HK-2 (cell line): ENCODE results near the gene VWA7.
A peak's percentile ranks its signal among the peaks of the same experiment; 100 is the strongest.

Experiments used
- DNase-seq: peaks from one replicate; pipeline ENCODE4 v3.0.0-alpha.2; 2018; ENCODE audit not compliant: unreplicated experiment

The VWA7 gene

DNA sequence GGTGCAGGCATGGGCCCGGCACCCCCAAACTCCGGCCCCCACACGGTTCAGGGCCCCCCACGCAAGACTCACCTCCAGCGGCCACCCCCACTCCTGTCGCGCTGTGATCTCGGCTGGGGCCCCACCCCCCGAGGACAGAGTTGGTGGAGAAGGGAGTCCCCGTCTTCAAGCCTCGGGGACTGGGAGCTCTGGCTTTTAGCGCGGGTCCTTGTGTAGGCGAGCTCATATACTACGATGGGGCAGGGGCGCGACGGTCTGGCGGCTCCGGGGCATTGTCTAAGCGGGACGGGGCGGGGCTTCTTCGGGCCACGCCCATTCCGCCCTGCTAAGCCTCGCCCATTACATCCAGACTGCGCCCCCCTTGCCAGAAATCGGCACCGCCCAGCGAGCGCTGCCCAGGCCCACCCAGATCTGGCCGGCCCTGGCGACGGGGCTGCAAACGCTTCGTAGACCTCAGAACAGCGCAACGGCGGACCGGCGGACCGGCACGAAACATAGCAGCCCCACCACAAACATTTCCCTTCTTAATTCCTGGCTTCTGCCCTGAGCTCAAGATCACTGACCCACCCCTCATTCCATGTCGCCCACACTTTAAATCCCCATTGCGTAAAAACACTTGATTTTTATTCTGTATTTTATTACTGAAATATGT lies 47.0 kb downstream of the VWA7 start:
- DNase-seq: peak; percentile 79

DNA sequence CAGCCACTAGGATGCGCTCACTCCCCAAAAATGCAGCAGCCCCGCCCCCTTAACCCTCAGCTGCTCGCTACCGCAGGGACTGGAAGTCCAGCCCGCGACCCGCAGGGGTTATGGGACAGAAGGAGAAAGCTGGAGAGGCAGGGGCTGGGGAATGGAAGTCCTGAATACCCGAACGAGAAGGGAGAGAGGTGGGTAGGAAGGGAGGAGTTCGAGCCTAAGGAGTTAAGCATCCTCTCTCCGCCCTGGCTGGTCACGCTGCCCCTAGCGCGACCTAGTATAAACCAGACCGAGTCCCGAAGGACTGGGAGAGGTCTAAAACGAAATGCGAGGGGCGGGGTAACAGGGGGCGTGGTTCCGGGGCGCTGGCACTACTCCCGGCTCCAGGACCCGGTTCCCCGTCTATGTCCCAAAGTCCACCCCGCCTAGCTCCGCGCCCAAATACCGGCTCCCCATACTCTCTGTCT lies 47.6 kb downstream of the VWA7 start:
- DNase-seq: peak; percentile 87

DNA sequence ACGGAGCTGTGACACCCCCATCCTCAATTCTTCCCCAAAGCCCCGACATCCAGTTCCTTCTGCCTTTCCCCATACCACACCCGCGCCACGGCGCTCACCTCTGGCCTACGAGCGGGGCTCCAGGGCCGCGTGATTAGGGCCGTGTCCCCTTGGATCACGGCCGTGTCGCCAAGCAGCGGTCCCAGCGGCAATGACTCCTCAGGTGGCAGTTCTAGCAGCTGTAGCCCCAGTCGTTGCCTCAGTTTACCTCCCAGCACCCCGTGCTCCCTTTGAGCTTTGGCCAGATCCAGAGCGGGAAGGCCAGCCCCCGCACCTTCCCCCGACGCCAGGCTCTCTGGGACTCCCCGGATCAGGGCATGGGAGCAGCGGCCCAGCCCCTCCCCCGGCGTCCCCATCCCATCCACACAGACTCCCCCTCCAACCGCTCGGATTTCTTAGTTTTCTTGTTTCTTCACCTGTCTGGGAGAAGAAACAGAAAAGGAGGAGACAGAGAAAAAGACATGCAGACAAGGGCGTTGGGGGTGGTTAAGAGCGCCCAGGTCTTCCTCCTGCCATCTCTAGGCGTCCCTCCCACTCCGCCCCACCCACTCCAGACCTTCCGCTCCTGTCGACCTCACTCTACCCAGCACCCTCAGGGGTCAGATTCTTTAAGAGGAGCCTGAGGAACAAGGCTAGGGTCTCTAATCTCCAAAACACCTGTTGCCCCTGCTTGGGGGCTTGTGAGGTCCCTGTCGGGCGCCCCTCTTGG lies 48.2 kb downstream of the VWA7 start, which contains the start of gene DDAH2:
TSS of gene DDAH2 (minus strand) at position 533 of the 748 bp plus-strand sequence. CDS start at position 395, 138 bp downstream.
- DNase-seq: no peak

DNA sequence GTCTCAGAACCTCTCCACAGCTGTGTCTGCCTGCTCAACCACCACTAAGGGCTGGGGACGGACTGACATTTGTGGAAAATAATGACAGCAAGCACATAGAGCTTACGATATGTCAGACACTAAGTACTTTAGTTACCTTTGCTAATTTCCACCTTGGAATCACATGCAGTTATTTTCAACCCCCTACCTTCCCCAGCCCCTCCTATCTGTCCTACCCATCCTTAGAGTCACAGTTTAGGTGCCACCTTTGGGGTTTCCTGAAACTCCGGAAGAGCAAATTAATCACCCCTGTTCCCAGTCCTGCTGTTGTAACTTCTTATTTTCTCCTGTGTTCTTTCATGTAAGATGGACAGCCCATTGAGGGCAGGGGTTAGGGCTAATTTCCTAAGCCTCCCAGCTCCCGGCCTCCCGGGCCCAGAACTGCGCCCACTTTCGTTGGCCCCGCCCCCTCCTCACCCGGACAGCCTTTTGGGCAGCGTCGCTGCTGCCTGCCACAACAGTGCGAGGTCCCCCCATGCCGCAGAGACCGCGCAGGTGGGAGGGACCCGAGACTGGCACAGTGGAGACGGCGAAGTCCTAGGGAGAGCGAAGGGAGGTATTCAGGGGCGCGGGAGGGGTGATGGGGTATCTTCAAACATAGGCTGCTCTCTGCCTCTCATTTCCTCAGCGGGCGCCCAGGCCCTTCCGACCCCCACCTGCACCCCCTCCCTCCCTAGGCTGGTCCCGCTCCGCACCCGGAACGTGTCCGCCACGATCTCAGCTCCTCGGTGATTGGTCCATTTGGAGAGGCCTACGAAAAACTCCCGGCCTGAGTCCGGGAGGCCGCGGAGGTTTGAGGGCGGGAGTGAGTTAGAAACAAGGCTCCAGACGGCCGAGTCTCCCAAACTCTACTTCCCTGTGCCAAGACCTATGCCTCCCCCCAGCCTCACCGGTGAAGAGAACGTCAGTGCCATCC lies 49.1 kb downstream of the VWA7 start:
- DNase-seq: no peak

DNA sequence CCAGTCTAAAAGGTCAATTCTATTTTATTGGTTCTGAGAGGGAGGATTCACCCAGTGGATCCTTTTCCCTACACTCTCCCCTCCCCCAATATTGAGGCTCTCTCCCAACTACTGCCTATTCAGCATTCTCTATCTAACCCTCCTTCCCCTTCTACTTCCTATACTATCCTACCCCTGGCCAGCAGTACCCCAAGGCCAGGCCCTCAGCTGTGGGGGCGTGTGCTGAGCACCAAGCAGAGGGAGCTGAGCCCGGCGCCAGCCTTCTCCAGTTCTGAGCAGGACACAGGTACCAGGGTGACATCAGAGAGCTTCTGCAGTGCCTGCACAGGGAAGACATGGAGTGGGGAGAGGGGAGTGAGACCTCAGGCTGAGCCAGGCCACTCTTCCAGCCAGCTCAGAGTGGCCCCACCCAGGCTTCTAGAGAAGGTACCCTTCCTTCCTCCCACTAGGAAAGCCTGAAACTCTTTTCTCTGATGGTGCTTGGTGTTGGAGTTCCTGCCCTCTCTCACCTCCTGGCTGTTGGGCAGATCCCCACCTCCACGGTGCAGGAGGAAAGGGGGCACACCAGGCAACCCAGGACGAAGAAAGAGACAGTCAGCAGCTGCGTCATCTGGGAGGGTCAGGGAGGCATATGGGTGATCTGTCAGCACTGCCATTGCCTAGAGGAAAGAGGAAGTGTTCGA lies 50.0 kb downstream of the VWA7 start:
- DNase-seq: no peak

DNA sequence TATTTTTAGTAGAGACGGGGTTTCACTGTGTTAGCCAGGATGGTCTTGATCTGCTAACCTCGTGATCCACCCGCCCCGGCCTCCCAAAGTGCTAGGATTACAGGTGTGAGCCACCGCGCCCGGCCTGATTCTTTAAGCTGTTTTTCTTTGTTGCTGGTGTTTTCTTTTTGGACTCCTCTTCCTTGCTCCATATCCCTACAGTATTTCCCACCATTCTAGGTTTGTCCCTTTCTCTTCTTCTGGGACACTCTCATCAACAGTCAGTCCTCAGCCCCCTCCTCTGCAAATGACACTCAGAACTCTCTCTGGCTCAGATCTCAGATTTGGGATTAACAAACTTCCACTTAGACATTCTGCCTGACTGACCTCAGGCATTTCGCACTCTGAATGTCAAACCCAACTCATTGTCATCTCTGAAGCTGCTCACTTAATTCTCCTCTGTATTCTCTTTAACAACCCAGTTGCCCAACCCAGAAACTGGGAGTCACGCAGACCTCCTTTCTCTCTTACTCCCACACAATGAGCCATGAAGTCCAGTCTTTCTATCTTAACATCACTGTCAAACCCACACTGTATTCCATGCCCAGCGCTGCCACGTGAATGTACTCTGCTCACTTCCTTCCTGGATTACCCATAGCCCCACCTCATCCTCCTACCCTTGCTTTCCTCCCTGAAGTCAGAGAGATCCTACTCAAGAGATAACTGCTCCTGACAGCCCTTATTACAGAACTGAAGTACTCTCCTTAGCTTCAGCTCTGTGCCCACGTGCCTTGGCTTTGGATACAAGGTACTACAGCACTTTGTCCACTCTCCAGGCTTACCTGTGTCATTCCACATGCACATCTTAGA lies 51.4 kb downstream of the VWA7 start:
- no peak for DNase-seq

DNA sequence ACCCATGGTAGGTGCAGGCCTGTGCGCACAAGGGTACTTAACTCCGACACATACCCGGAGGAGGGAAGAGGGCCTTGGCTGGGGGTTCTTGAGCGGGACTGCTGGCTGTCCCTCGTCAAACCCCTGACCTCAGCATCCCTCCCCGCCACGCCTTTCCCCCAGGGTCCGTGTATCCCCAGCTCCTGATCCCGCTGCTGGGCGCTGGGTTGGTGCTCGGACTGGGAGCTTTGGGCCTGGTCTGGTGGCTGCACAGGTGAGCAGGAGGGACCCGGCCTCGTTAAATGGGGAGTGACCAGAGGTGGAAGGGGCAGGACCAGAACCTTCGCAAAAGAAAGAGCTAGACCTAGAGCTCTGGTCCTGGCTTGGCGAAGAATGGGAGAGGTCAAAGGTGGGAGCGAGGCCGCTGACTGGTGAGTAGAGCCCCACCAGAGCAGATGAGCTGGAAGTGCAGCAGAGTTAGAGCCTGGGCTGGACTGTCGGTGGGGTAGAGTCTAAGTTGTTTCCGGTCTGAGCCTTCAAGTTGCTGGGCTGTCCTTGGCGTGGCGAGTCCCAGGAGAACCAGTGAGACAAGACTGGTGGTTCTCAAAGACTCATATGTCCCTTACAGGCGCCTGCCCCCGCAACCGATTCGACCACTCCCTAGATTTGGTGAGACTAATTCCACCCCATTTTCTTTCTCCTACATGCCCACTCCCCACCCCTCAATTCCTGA lies 53.0 kb downstream of the VWA7 start:
- DNase-seq: no peak

DNA sequence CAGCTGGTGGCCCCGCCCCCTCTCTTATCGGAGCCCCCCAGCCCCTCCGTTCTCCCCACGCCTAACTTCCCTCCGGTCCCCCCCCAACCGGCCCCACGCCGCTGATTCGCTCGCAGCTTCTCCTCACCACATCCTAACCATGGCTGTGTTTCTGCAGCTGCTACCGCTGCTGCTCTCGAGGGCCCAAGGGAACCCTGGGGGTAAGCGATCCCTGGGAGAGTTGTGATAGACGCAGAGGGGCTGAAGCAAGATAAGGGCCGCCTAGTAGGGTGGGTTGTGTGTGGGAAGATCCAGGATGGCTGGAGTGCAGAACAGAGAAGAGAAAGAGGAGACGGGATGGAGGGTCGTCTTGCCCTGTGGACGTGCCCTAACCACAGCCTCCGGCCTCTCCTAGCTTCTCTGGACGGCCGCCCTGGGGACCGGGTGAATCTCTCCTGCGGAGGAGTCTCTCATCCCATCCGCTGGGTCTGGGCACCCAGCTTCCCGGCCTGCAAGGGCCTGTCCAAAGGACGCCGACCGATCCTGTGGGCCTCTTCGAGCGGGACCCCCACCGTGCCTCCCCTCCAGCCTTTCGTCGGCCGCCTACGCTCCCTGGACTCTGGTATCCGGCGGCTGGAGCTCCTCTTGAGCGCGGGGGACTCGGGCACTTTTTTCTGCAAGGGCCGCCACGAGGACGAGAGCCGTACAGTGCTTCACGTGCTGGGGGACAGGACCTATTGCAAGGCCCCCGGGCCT lies 53.7 kb downstream of the VWA7 start, which contains the start of gene MPIG6B:
TSS of gene MPIG6B (plus strand) at position 129 of the 735 bp plus-strand sequence. CDS start at position 140, 11 bp downstream.
- DNase-seq: no peak

DNA sequence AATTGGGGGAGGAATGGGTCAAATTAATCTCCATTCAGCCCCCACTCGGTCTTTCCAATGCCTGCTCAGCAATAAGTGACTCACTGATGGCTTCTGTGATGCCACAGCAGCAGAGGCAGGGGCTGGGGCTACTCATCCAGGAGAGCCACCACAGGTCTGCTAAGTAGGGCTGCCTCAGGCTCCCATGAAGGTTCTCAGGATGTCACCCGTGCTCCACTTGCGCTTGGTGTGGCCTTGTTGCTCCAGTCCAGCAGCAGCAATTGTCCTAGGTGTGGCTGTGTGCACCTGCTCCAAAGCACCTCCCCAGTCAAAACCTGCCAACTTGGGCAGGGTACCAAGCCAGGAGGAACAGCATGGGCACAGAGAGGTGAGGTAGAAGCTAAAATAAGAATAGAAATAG lies 55.0 kb downstream of the VWA7 start:
- DNase-seq: no peak

DNA sequence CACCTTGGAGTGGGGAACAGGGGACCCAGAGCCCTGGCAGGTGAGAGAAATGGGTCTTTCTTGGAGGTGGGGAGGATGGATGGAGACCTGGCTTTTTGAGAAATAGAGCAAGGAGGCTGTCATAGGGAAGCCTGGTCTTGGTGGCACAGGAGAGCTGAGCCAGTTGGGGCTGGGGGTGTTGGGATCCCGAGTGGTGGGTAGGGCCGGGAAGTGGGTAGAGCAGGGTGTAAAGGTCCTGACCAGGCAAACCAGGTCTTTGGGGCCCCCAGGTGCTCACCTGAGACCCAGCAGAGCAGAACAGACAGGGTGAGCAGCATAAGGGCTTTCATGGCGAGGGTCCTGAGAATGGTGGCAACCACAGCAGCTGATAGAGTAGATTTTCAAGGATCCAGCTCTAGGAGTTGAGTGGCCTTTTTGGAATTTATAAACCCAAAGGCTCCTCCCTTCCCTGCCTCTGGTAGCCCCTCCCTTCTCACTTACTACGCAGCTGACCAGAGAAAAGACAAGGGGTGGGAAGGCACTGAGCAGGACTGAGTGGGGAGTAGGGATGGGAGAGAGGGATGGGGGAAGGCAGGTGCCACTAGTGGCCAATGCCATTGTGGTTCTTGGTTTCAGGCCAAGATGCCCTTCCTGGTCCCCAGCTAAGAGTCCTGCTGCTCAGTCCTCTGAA lies 55.6 kb downstream of the VWA7 start, which contains the start of gene LY6G6C:
TSS of gene LY6G6C (minus strand) at position 396 of the 670 bp plus-strand sequence. CDS start at position 329, 67 bp downstream.
- DNase-seq: no peak

DNA sequence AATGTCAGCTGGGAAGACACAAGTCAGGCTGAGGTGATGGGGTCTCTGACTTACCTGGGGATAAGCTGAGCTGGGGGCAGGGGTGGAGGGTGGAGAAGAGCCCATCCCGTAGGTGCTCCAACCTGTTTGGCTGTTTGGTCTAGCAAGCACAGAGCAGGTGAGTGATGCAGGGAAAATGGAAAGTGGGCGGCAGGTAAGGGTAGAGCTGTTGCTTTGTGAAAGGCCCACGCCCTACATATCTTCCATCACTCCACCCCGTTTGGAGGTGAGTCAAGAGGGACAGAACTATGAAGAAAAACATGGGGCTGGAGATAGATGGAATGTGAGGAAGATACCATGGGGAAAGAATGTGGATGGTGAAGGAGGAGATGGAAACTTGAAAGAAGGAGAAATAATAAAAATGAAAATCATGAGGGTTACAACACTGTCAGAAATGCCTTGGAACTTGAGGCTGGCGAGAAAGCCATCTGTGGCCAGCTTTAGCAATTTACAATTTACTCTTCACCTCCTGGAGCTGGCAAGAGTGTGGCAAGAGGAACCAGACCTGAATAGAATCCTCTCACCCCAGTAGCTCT lies 56.8 kb downstream of the VWA7 start:
- DNase-seq: no peak

DNA sequence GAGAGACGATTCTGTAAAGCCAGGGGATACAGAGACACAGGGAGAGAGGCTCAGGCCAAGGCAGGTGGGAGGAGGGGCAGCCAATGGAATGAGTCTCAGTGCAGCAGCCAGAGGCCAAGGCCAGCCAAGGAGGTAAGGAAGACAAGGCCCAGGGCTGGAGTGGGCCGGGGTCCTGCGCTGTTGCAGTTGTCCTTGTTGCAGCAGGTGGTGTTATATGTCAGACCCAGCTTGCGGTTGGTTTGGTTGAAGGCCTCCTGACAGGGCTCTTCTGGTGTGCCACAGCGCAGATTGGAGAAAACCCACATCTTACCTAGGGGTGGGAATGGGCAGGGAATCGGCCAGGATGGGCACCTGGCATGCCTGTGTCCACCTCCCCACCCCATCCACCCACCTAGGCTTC lies 58.1 kb downstream of the VWA7 start:
- DNase-seq: no peak

DNA sequence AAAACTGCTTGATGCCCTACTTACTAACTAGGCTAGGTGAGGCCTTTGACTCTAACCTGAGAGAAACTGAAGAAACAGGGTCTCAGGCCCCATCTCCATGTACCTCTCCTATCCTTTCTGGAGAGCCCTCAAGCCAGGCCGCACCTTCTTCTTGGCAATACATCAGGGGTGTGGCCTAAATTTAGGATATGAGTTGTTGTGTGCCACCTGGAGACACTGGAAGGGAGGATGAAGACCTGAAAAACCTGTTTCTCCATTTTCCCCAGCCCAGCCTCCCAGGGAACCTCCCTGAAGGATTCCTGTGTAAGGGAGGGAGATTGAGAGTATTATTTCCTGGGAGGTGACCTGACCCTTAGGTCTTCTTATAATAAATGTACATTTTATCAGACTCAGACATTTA lies 58.9 kb downstream of the VWA7 start:
- DNase-seq: no peak

DNA sequence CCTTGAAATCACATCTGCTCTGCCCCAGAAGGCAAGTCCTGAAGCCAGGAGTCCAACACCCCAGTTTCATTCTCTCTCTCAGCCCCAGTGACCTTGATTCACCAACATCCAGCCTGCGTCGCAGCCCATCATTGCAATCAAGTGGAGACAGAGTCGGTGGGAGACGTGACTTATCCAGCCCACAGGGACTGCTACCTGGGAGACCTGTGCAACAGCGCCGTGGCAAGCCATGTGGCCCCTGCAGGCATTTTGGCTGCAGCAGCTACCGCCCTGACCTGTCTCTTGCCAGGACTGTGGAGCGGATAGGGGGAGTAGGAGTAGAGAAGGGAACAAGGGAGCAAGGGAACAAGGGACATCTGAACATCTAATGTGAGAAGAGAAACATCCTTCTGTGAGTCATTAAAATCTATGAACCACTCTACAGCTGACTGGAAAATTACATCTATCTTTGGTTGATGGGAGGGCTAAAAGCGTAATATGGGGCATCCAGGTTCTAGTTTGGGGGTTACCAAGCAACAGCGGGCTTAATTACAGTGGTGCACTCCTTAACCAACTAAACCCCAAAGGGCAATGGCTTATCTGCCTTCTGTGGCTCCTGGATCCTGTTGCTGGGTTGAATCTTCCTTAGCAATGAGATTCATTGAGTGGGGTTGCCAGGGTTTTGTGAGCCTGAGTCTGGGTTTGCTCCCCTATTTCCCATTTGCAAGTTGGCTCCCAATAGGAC lies 59.5 kb downstream of the VWA7 start:
- DNase-seq: no peak
